GM12801 (cell line): ENCODE results near the gene URB1.

Source experiments
- CTCF ChIP-seq: IDR thresholded peaks from one replicate; pipeline ENCODE4 v1.5.1; 2011; ENCODE audit warnings: control low read depth; ENCODE audit not compliant: insufficient read length; ENCODE audit errors: extremely low read depth

URB1 gene

GRCh38 chr21:32300117-32300681 is 92.6 kb downstream of the URB1 start:
- no peak for TF ChIP-seq CTCF

- no peak for TF ChIP-seq CTCF
Observed at GRCh38 chr21:32299695-32300094, 93.1 kb downstream of the URB1 start.

DNA sequence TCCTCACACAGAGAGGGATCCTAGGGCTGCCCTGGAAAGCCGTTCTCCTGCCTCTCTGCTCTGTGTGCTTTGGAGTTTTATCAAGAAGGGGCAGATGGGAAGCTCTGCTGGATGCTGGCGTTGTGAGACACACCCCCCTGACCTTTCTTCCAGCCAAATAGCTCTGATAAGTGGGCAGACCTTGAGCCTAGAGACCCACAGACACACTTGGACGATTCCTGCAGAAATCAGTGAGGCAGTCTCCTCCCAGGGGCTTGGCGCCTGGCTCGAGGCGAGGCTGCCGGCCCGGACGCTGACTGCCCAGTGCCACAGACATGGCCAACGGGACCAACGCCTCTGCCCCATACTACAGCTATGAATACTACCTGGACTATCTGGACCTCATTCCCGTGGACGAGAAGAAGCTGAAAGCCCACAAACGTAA is 94.1 kb downstream of the URB1 start, which contains the start of gene MRAP:
Gene MRAP (plus strand): TSS at position 198 of the 424 bp plus-strand sequence. CDS start 117 bp downstream, at position 315.
- TF ChIP-seq CTCF = no peak

GRCh38 chr21:32298148-32298559 is 94.7 kb downstream of the URB1 start:
- no peak for TF ChIP-seq CTCF

GRCh38 chr21:32297449-32297848 is 95.4 kb downstream of the URB1 start:
- no peak for TF ChIP-seq CTCF

- no peak for TF ChIP-seq CTCF
Observed at GRCh38 chr21:32285476-32285875, 107.3 kb downstream of the URB1 start.

DNA sequence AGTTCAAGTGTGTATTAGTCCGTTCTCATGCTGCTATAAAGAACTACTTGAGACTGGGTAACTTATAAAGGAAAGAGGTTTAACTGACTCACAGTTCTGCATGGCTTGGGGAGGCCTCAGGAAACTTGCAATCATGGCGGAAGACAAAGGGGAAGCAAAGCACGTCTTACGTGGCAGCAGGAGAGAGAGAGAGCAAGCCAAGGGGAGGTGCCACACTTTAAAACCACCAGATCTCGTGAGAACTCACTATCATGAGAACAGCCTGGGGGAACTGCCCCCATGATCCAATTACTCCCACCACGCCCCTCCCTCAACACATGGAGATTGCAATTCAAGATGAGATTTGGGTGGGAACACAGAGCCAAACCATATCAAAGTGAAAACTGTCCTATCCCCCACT is 109.8 kb downstream of the URB1 start:
- no peak for TF ChIP-seq CTCF
